Measurements from ENCODE around the gene RHOBTB3. TPM values are rescaled to one million over a fixed set of nuclear protein-coding genes. Genes with fewer than 3 reads are reported as not detected.
"Not testable (repeated sequence)": the region's sequence is repeated elsewhere in the genome, so short reads cannot be mapped to it uniquely, and the experiment has no call there.

The RHOBTB3 gene
- total RNA-seq, 4 donors from 2014 or later, result 55.6 to 216 (median 135) TPM

- ATAC-seq, result no peak
- H3K4me3 ChIP-seq, result no peak overlapping the region
- no peaks in the 10 kb centered on the region for H3K36me3 ChIP-seq
- no peak for TF ChIP-seq EP300 (IDR thresholded peaks at IDR 0.05)
- no peaks in the 10 kb centered on the region for H3K9me3 ChIP-seq
- H3K27ac ChIP-seq, result no peak overlapping the region
- no peaks in the 10 kb centered on the region for H3K27me3 ChIP-seq
- 55 to 80% methylated on average over 1 of the region's 1 CpG for WGBS, 2 donors (ENCODE audit: low coverage in 1 of 2)
- no peaks in the 10 kb centered on the region for H3K4me1 ChIP-seq
Measured at GRCh38 chr5:95704150-95704549, 27.0 kb upstream of the RHOBTB3 start.

GRCh38 chr5:95706196-95706595 lies 24.9 kb upstream of the RHOBTB3 start:
- not testable (repeated sequence) for H3K27ac ChIP-seq, H3K36me3 ChIP-seq, H3K27me3 ChIP-seq, ATAC-seq, H3K4me1 ChIP-seq, H3K4me3 ChIP-seq, H3K9me3 ChIP-seq
- WGBS, 2 donors (ENCODE audit: low coverage in 1 of 2), result 75 to 94% methylated on average over 1 to 5 of the region's 5 CpGs

GRCh38 chr5:95707055-95707454 lies 24.1 kb upstream of the RHOBTB3 start:
- no peak overlapping the region for H3K4me3 ChIP-seq
- H3K36me3 ChIP-seq, result no peaks in the 10 kb centered on the region
- H3K9me3 ChIP-seq, result no peaks in the 10 kb centered on the region
- 76 to 79% methylated on average over 9 of the region's 9 CpGs for WGBS, 2 donors (ENCODE audit: low coverage in 1 of 2)
- no peak overlapping the region for H3K27ac ChIP-seq
- H3K27me3 ChIP-seq, result no peaks in the 10 kb centered on the region
- no peak for TF ChIP-seq EP300 (IDR thresholded peaks at IDR 0.05)
- no peak for TF ChIP-seq POLR2A (IDR thresholded peaks at IDR 0.05)
- TF ChIP-seq POLR2AphosphoS5 (IDR thresholded peaks at IDR 0.05), result no peak
- TF ChIP-seq CTCF (IDR thresholded peaks at IDR 0.05), result no peak
- ATAC-seq, result no peak
- H3K4me1 ChIP-seq, result no peaks in the 10 kb centered on the region

DNA sequence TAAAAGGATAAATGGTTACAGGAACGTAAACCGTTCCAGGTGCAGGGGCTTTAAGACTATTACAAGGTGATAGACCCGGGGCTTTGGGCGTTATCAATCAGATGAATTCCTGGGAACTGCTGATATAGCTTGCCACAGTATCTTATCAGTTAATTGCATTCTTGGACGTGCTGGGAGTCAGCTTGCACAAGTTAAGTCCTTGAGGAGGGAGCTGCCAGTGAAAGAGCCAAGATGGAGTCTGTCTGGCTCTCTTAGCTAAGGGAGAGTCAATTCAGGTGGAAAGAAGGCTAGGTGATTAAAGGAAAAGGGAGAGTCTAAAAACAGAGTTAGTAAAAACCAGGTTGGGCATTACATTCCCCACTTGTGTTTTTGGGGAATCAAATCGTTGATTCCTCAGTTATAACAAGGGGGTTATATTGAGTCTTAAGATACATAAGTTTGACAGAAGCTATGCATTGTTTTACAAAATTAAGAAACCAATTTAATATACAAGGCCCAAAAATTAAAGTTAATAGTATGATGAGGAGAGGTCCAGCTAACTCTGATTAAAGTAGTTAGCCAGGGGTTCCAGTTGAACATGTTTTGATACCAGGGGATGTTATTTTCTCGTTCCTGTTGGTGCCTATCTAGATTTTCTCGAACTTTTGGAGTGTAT lies 23.5 kb upstream of the RHOBTB3 start:
- ATAC-seq, H3K4me3 ChIP-seq, H3K27me3 ChIP-seq, H3K36me3 ChIP-seq, H3K4me1 ChIP-seq, H3K27ac ChIP-seq, H3K9me3 ChIP-seq: not testable (repeated sequence)
- WGBS, 2 donors (ENCODE audit: low coverage in 1 of 2), result 70 to 76% methylated on average over 7 of the region's 8 CpGs

DNA sequence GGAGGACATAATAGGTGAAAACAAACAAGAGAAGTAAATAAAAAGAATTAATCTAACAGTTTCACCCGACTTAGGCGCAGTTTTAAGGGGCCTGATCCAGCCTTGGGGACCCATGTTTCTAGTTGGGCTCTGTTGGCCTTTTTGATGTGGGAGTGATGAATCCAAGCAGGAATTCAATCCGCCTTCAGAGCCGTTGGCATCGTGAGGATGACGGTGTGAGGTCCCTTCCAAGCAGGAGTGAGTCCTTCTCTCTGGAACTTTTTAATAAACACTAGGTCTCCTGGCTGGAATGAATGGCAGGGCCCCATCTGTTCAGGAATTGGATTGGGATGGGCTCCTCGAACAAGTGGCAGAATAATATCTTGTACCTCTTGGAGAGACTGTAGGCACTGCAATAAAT lies 22.3 kb upstream of the RHOBTB3 start:
- Histone ChIP-seq H3K4me3 (no peak overlapping the region), H3K27ac (no peak overlapping the region), H3K4me1 (no peaks in the 10 kb centered on the region), H3K36me3 (no peaks in the 10 kb centered on the region), H3K9me3 (no peaks in the 10 kb centered on the region), H3K27me3 (no peaks in the 10 kb centered on the region)
- 93 to 97% methylated on average over 6 of the region's 7 CpGs for WGBS, 2 donors (ENCODE audit: low coverage in 1 of 2)
- no peak for TF ChIP-seq EP300 (IDR thresholded peaks at IDR 0.05)
- no peak for ATAC-seq

- TF ChIP-seq POLR2A (IDR thresholded peaks at IDR 0.05) (no peak), EP300 (IDR thresholded peaks at IDR 0.05) (no peak), CTCF (IDR thresholded peaks at IDR 0.05) (no peak), POLR2AphosphoS5 (IDR thresholded peaks at IDR 0.05) (no peak)
- Histone ChIP-seq H3K36me3 (no peaks in the 10 kb centered on the region), H3K27me3 (no peaks in the 10 kb centered on the region), H3K4me1 (no peaks in the 10 kb centered on the region), H3K9me3 (no peaks in the 10 kb centered on the region), H3K27ac (no peak overlapping the region), H3K4me3 (no peak overlapping the region)
- no peak for ATAC-seq
- WGBS, 2 donors (ENCODE audit: low coverage in 1 of 2), result 39 to 47% methylated on average over 4 to 7 of the region's 15 CpGs
Measured at GRCh38 chr5:95709967-95710650, 21.0 kb upstream of the RHOBTB3 start.

DNA sequence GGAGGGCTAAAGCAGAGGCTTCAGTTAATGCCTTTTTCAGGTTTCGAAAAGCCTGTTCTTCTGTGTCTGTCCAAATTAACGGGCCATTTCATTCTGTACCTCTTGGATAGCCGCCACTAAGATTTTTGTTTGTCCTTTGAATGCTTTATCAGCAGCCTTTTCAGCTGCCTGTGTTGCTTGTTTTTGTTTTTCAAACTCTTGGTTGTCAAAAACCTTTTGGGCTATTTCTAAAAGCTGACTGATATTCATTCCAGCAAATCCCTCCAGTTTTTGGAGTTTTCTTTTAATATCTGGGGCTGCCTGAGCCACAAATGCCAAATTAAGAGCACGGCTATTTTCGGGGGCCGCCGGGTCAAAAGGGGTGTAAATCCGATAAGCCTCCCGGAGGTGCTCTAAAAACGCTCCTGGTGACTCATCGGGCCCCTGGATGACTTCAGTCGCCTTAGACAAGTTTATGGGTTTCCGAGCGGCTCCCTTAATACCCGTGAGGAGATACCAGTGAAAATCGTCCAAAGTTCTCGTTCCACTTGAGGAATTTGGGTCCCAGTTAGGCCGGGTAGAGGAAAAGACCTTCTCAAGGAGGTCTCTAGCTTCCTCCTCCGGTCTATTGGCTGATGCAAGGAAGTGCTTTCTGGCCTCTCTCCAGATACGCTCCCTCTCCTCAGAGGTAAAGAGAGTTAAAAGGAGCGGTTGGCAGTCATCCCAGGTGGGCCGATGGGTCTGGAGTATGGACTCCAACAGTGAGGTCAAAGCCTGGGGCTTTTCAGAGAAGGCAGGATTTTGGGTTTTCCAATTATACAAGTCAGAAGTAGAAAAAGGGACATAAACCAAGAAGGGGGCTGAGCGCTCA lies 20.3 kb upstream of the RHOBTB3 start:
- not testable (repeated sequence) for H3K27ac ChIP-seq, H3K4me1 ChIP-seq, H3K4me3 ChIP-seq, ATAC-seq, H3K27me3 ChIP-seq, H3K9me3 ChIP-seq, H3K36me3 ChIP-seq
- 61% methylated on average over 13 of the region's 23 CpGs; no CpG with 5 or more reads in 1 of the 2 donors for WGBS, 2 donors (ENCODE audit: low coverage in 1 of 2)
